Mesothelial cell of epicardium (in vitro differentiated cells): ENCODE data around the gene REPS1. TPM values are rescaled to one million over a fixed set of nuclear protein-coding genes. Genes with fewer than 3 reads are reported as not detected.

Experiments used
- DNase-seq, 2 experiments: peaks; one replicate each; pipeline ENCODE4 v3.0.0; 2021; ENCODE audit warnings: low spot score in 2 of 2; ENCODE audit not compliant: unreplicated experiment in 2 of 2
- H3K27ac Mint-ChIP-seq: 2 replicates; pipeline ENCODE4 v1.8.0; 2021; ENCODE audit warnings: mixed read lengths
- H3K27me3 Mint-ChIP-seq: 2 replicates; pipeline ENCODE4 v1.8.0; 2021; ENCODE audit warnings: low read depth, mixed read lengths
- H3K36me3 Mint-ChIP-seq: 2 replicates; pipeline ENCODE4 v1.8.0; 2021; ENCODE audit warnings: mixed read lengths
- H3K4me1 Mint-ChIP-seq: 2 replicates; pipeline ENCODE4 v1.8.0; 2021; ENCODE audit warnings: mixed read lengths
- H3K4me3 Mint-ChIP-seq: 2 replicates; pipeline ENCODE4 v1.8.0; 2021; ENCODE audit warnings: mild to moderate bottlenecking, moderate library complexity, mixed read lengths
- H3K9me3 Mint-ChIP-seq: 2 replicates; pipeline ENCODE4 v1.8.0; 2021; ENCODE audit warnings: mixed read lengths
- CTCF ChIP-seq: fragments of 200-600 bp; sonication (generic); IDR thresholded peaks from one replicate; pipeline ENCODE4 v1.5.0; 2021; ENCODE audit warnings: antibody characterized with exemption; ENCODE audit not compliant: unreplicated experiment
- total RNA-seq: library from RNA; stranded (reverse); gene quantifications from 3 replicates; pipeline ENCODE4 v1.2.1, GENCODE V29; 2021

Gene REPS1
- total RNA-seq, 1 donor from 2014 or later = 95.4 TPM

- TF ChIP-seq CTCF = no peak
- Mint-ChIP-seq H3K27me3 (no peaks in the 10 kb centered on the region), H3K36me3 (no peaks in the 10 kb centered on the region), H3K27ac (peak overlapping the region; percentile 40), H3K4me3 (no peak overlapping the region), H3K9me3 (no peaks in the 10 kb centered on the region), H3K4me1 (peaks cover 39% of the 10 kb centered on the region)
- no peak for DNase-seq
Observed at GRCh38 chr6:138973466-138974153, 14.4 kb downstream of the REPS1 start.

GRCh38 chr6:138972226-138972665 is 15.8 kb downstream of the REPS1 start:
- Mint-ChIP-seq H3K4me1 (peaks cover 43% of the 10 kb centered on the region), H3K4me3 (no peak overlapping the region), H3K27ac (peak overlapping the region; percentile 22), H3K9me3 (no peaks in the 10 kb centered on the region), H3K36me3 (no peaks in the 10 kb centered on the region), H3K27me3 (no peaks in the 10 kb centered on the region)
- no peak for TF ChIP-seq CTCF
- no peak for DNase-seq

- Mint-ChIP-seq H3K4me1 (peaks cover 43% of the 10 kb centered on the region), H3K27me3 (no peaks in the 10 kb centered on the region), H3K4me3 (no peak overlapping the region), H3K27ac (no peak overlapping the region), H3K9me3 (no peaks in the 10 kb centered on the region), H3K36me3 (no peaks in the 10 kb centered on the region)
- TF ChIP-seq CTCF = no peak
- no peak for DNase-seq
Observed at GRCh38 chr6:138971601-138972000, 16.5 kb downstream of the REPS1 start.

- no peak for DNase-seq
- peak overlapping the region; percentile 49 for H3K27ac Mint-ChIP-seq
- peaks cover 43% of the 10 kb centered on the region for H3K4me1 Mint-ChIP-seq
Observed at GRCh38 chr6:138970856-138971425, 17.1 kb downstream of the REPS1 start.

GRCh38 chr6:138970159-138970558 is 17.9 kb downstream of the REPS1 start:
- DNase-seq = no peak
- Mint-ChIP-seq H3K9me3 (no peaks in the 10 kb centered on the region), H3K27me3 (no peaks in the 10 kb centered on the region), H3K4me1 (peaks cover 46% of the 10 kb centered on the region), H3K27ac (no peak overlapping the region), H3K4me3 (no peak overlapping the region), H3K36me3 (no peaks in the 10 kb centered on the region)
- no peak for TF ChIP-seq CTCF

More at GRCh38 chr6:138970856-138971425, 17.1 kb downstream of the REPS1 start:
- no peak for TF ChIP-seq CTCF
- Mint-ChIP-seq H3K27me3 (no peaks in the 10 kb centered on the region), H3K4me3 (no peak overlapping the region), H3K9me3 (no peaks in the 10 kb centered on the region), H3K36me3 (no peaks in the 10 kb centered on the region)
